Neural crest cell (in vitro differentiated cells): ENCODE data around the gene KIF3A. TPM values are rescaled to one million over a fixed set of nuclear protein-coding genes. Genes with fewer than 3 reads are reported as not detected.

ENCODE experiments used
- DNase-seq: peaks from one replicate; pipeline ENCODE4 v3.0.0; 2021; ENCODE audit warnings: low read depth, mixed read lengths, low spot score
- H3K27ac Mint-ChIP-seq: one replicate; pipeline ENCODE4 v1.8.0; 2021; ENCODE audit warnings: mild to moderate bottlenecking, mixed read lengths; ENCODE audit not compliant: unreplicated experiment
- H3K27me3 Mint-ChIP-seq: 2 replicates; pipeline ENCODE4 v1.8.0; 2021; ENCODE audit warnings: low read depth, mild to moderate bottlenecking, mixed read lengths
- H3K36me3 Mint-ChIP-seq: 2 replicates; pipeline ENCODE4 v1.8.0; 2021; ENCODE audit warnings: low read depth, mild to moderate bottlenecking, mixed read lengths
- H3K4me1 Mint-ChIP-seq: 2 replicates; pipeline ENCODE4 v1.8.0; 2021; ENCODE audit warnings: mixed read lengths
- H3K4me3 Mint-ChIP-seq: one replicate; pipeline ENCODE4 v1.8.0; 2021; ENCODE audit warnings: mild to moderate bottlenecking, mixed read lengths
- H3K9me3 Mint-ChIP-seq: 2 replicates; pipeline ENCODE4 v1.8.0; 2021; ENCODE audit warnings: mixed read lengths
- CTCF ChIP-seq: fragments of 200-600 bp; sonication (generic); conservative IDR thresholded peaks from 2 replicates; pipeline ENCODE4 v1.5.0; 2021; ENCODE audit warnings: antibody characterized with exemption, mild to moderate bottlenecking
- total RNA-seq: library from RNA; stranded (reverse); gene quantifications from 2 replicates; pipeline ENCODE4 v1.2.1, GENCODE V29; 2021

The KIF3A gene
- total RNA-seq, 1 donor from 2014 or later = 23.8 TPM

- no peaks in the 10 kb centered on the region for H3K27me3 Mint-ChIP-seq
- peaks cover 3% of the 10 kb centered on the region for H3K9me3 Mint-ChIP-seq
- no peak for TF ChIP-seq CTCF
- no peak overlapping the region for H3K4me3 Mint-ChIP-seq
- H3K4me1 Mint-ChIP-seq = peaks cover 25% of the 10 kb centered on the region
- no peak overlapping the region for H3K27ac Mint-ChIP-seq
- H3K36me3 Mint-ChIP-seq = no peaks in the 10 kb centered on the region
- DNase-seq = no peak
Observed at GRCh38 chr5:132668706-132669454, 68.5 kb downstream of the KIF3A start.

GRCh38 chr5:132667761-132668705 is 69.3 kb downstream of the KIF3A start:
- Mint-ChIP-seq H3K4me3 (no peak overlapping the region), H3K27ac (no peak overlapping the region), H3K27me3 (no peaks in the 10 kb centered on the region), H3K4me1 (peaks cover 31% of the 10 kb centered on the region), H3K36me3 (no peaks in the 10 kb centered on the region), H3K9me3 (peaks cover 3% of the 10 kb centered on the region)
- TF ChIP-seq CTCF = no peak
- DNase-seq = no peak

GRCh38 chr5:132667309-132667708 is 70.0 kb downstream of the KIF3A start:
- no peak for TF ChIP-seq CTCF
- Mint-ChIP-seq H3K27me3 (no peaks in the 10 kb centered on the region), H3K36me3 (no peaks in the 10 kb centered on the region), H3K4me1 (peaks cover 36% of the 10 kb centered on the region), H3K27ac (no peak overlapping the region), H3K4me3 (no peak overlapping the region), H3K9me3 (peaks cover 3% of the 10 kb centered on the region)
- DNase-seq = no peak

GRCh38 chr5:132666310-132667123 is 70.8 kb downstream of the KIF3A start:
- Mint-ChIP-seq H3K4me3 (no peak overlapping the region), H3K9me3 (peaks cover 3% of the 10 kb centered on the region), H3K27ac (no peak overlapping the region), H3K36me3 (no peaks in the 10 kb centered on the region), H3K27me3 (no peaks in the 10 kb centered on the region), H3K4me1 (peaks cover 36% of the 10 kb centered on the region)
- TF ChIP-seq CTCF = no peak
- DNase-seq = no peak

GRCh38 chr5:132665574-132666080 is 71.7 kb downstream of the KIF3A start:
- H3K4me1 Mint-ChIP-seq = peaks cover 40% of the 10 kb centered on the region
- no peak for DNase-seq
- no peak overlapping the region for H3K27ac Mint-ChIP-seq
- H3K27me3 Mint-ChIP-seq = no peaks in the 10 kb centered on the region
- TF ChIP-seq CTCF = no peak
- no peak overlapping the region for H3K4me3 Mint-ChIP-seq
- H3K36me3 Mint-ChIP-seq = no peaks in the 10 kb centered on the region
- H3K9me3 Mint-ChIP-seq = no peaks in the 10 kb centered on the region
